Activated T-cell treated with anti-CD3 and anti-CD28 coated beads, Interleukin-2, amount 50 U/mL, for 1 hour (primary cell): Measurements from ENCODE around the gene RIPK3.
A peak's percentile ranks its signal among the peaks of the same experiment; 100 is the strongest.
"Not testable (repeated sequence)": the region's sequence is repeated elsewhere in the genome, so short reads cannot be mapped to it uniquely, and the experiment has no call there.

Experiments used
- DNase-seq: peaks from one replicate; pipeline ENCODE4 v3.0.0-alpha.2; 2020

Gene RIPK3

DNA sequence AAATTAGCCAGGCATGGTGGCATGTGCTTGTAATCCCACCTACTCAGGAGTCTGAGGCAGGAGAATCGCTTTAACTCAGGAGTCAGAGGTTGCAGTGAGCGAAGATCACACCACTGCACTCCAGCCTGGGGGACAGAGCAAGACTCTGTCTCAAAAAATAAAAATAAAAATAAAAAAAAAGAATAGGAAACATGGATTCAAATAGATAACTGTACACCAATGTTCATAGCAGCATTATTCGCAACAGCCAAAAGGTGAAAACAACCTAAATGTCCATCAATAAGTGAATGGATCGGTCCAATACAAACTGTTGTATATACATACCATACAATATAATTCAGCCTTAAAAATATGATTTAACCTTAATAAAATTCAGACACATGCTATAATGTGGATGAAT lies 3.1 kb upstream of the RIPK3 start:
- no peak for DNase-seq

DNA sequence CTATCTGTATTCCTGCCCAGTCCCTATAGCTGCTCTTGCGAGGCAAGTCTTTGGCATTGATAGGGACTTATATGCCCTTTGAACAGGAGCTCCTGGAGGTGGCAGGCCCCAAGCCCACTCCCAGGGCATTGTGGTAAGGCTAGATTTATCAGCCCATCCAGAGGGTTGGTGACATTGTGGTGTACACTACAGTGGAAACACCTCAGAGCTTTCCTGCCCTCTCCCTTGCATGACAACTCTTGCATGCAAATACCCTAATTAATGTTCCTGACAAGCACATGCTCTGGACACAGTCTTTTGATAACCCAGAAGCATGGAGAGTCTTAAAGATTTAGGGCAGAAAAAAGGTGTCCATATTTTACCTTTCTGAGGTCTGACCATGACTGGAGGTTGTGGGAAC lies 815 bp upstream of the RIPK3 start:
- DNase-seq, result no peak

DNA sequence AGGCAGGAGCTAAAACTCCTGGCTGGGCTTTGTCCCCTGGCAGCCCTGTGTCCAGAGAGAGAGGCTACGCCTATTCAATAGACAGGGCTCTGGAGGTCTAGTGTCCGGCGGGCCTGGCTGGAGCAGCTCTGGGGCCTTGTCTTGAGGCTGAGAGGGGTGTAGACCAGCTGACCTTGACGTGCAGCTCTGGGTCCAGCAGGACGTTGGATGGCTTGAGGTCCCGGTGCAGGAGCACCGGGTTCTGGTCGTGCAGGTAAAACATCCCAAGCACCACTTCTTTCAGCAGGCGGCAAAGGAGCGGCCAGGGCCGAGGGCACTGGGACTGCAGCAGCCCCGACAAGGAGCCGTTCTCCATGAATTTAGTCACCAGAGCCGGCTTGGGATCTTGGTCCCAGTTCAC lies 948 bp downstream of the RIPK3 start:
- DNase-seq, result no peak

DNA sequence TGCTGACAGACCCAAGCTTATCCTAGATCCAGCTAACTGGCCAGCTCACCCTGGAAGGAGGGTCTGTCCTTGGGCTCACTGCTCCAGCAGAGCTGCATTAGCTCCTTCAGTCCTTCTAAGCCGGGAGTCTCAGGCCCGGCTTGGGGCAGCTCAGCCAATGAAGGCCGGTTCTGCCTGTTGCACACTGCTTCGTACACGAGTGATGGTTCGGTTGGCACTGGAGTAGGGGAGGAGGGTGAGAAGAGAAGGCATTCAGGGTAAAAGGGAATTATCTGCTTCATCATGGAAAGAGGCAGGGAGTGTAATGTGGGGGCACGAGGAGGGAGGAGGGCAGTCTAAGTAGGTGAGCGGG lies 2.0 kb downstream of the RIPK3 start:
- DNase-seq, result no peak

DNA sequence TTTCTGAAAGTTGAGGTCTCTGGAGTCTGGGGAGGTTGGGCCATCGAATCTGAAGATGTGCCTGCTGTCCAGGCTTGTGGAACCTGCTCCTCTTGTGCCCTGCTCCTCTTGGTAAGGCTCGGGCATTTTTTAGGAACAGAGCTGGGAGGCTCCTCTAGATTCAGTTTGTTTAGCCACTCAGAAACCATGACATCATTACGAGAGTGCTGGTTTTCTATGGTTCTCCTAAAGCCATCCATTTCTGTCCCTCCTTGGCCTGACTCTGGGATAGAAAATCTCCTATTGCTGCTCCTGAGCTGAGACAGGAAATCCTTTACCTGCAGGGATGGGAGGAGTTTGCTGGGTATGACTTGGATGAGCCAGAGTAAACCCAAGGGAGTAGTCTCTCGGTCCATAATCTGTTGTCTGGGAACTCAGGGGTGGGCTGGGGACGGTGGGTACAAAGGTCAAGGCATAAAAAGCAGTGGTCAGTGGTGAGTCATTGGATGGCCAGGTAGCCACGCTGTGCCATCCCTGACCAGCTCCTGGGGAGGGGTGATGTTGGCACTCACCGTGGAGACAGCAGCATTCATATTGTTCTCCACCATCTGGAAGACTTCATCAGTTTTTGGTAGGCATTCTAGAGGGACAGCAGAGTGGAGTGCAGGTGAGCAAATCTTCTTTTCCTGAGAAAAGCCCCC lies 2.5 kb downstream of the RIPK3 start:
- no peak for DNase-seq

DNA sequence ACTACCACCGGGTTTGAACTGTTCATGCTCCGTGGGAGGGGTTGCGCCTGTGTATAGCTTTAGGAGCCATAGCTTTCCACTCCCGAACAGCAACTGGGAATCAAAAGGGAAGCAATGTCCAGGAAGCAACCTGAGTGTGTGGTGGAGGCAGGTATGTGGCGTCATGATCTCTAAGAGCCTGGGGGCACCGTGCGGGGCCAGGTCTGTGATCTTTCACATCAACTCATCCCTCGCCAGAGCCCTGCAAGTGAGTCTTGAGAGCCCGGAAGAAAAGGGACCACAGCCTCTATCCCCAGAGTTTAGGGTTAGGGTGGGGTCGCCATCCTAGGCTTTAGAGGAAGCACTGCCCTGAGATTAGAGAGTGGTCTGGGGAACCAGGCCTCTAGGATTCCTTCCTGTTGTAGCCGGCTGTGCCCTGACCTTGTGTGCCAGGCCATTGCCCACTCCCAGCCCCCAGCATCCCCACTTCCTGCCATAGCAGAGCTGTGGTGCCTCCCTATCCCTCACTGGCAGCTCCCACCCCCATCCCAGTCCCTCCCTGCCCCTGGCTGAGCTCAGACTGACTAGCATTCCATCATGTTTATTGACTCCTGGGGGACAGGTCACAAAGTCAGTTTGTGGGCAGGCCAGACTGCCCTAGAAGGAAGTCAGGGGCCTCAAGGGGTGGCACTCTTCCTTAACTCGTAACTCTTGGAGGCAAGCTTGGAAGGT lies 4.2 kb downstream of the RIPK3 start:
- no peak for DNase-seq

GRCh38 chr14:24334431-24335291 lies 5.1 kb downstream of the RIPK3 start, which contains the start of gene ADCY4:
TSS of gene ADCY4 (minus strand) at chr14:24335071. CDS start at chr14:24334652, 419 bp downstream.
- peak; percentile 54 for DNase-seq

- peak; percentile 80 for DNase-seq
Measured at GRCh38 chr14:24332268-24332993, 7.4 kb downstream of the RIPK3 start.

DNA sequence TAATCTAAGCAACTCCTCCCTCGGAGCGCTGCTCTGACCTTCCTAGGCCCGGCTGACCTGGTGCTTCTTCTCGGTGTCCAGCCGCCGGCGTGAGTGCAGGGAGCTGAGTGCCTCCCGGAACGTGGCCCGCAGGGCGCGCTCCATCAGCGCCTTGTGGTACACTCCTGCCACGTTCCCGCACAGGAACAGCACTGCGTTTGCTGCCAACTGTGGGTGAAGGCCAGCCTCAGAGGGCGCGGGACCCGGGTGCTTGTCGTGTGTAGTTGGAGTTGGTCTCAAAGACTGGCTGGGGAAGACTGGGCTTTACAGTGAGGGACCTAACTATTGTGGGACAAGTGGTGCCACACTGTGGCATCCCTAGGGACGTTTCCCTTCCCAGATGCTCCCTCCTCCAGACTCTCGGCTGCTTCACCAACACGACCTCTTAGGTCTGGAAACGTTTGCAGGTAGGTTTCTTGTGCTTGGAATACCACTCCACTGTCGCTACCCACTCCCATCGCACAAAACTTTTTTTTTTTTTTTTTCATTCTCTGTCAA lies 8.0 kb downstream of the RIPK3 start:
- DNase-seq, result no peak

- DNase-seq, result no peak
Measured at GRCh38 chr14:24330973-24331674, 8.7 kb downstream of the RIPK3 start.

- DNase-seq, result peak; percentile 53
Measured at GRCh38 chr14:24329736-24330135, 10.1 kb downstream of the RIPK3 start.

DNA sequence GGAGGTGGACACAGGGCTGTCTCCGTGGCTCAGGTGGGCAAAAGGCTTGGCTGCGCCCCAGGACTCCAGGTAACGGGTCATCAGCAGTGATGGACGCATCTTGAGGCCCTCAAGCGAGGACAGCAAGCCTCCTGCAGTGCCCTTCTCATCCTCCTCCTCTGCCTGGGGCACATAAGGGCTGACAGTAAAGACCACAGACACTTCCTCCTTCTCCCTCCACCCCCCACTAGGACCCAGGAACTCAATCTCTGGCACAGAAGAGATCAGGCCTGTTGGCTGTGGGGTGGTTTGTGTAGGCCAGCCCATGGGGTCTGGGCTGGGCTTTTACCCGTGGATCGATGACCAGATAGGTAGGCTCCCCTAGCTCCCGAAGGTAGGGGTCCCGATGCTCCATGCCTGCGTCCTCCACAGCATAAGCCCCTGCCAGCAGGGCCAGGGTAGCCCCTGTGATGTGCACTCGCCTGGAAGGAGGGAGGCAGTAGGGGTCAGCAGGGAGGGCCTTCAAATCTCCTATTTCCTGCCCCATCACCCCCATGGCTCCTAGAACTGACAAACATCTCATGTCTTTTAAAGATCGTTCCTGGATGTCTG lies 10.6 kb downstream of the RIPK3 start:
- no peak for DNase-seq

DNA sequence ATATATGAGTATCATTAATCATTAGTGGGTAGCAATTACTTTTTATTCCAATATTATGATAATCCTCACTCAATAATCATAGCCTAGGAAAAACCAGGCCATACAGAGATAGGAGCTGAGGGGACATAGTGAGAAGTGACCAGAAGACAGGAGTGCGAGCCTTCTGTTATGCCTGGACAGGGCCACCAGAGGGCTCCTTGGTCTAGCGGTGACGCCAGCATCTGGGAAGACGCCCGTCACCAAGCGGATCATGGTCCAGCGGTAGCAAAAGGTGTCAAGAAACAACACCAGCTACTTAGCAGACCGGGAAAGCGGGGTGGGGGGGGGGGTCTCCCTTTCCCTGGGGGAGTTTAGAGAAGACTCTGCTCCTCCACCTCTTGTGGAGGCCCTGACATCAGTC lies 11.9 kb downstream of the RIPK3 start:
- not testable (repeated sequence) for DNase-seq

GRCh38 chr14:24327303-24327702 lies 12.5 kb downstream of the RIPK3 start:
- no peak for DNase-seq

GRCh38 chr14:24325963-24326362 lies 13.8 kb downstream of the RIPK3 start:
- DNase-seq, result no peak

DNA sequence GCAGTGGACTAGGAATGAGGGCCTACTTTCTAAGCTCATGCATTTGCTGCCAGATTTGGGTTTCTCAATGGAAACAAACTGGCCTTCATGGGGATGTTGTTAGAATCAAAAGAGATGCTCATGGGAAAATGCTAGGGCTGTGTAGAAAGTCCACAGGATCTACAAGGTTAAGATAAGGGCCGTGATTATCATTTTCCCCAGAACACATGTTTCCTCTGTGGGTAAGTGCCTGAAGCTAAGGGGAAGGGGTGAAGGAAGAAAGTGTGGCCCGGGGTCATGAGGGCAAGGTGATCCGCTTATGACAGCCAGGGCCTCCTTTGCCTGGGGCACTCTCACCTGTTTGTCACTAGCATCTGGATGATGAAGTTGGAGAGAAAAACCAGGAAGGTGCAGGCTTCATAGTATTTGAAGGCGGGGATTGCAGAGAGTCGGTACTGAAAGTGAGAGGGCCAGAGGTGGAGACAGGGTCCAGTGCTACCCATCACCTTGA lies 14.7 kb downstream of the RIPK3 start:
- DNase-seq, result no peak

DNA sequence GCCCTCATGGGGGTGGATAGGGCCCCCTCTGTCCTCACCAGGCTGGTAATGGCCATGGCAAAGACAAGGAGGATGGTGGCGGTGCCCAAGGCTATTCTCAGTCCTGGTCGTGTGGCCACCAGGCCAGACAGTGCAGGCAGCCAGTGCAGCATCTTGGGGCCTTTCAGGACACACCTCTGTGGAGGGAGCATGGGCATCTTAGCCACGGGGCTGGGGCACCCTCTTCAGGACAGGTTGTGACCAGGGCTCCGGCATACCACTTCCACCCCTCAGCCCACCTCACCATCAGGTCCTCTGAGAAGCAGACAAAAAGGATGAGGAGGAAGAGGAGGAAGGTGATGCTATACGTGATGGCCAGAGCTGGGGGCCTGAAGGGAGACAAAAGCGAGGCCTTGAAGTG lies 15.8 kb downstream of the RIPK3 start:
- DNase-seq, result no peak

DNA sequence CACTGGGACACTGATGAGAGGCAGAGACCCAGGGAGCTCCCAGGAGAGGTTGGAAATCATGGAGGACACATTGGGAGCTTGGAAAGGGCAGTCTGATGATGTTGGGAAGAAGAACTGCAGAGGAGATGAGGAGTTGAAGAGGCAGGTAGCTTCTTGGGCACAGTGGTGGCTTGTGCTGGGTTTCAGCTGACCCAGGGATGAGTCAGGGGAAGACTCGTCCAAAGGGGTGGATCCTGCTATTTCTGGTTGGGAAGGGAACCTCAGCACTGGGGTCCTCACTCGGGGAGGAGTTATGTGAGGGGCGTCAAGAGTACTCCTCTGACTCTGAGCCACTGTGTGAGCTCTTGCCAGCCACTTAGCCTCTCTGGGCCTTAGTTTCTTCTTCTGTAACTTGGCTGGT lies 16.4 kb downstream of the RIPK3 start:
- no peak for DNase-seq

DNA sequence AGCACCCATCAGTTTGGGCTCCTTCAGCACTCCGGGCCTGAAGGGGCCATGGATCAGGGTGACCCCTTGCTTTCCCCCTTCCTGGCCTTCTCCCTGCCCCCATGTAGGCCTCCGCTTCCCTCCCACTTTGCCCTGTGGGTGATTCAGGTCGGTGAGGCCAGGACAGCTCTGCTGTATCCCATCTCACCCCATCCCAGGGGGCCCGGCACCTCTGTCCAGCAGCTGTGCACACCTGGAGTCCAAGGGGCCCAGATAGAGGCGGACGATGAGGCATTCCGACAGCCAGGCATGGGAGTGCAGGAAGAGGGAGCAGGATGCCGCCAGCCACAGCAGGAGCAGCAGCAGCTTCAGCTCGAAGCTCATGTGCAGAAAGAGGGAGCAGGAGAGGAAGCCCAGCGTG lies 17.1 kb downstream of the RIPK3 start:
- no peak for DNase-seq

DNA sequence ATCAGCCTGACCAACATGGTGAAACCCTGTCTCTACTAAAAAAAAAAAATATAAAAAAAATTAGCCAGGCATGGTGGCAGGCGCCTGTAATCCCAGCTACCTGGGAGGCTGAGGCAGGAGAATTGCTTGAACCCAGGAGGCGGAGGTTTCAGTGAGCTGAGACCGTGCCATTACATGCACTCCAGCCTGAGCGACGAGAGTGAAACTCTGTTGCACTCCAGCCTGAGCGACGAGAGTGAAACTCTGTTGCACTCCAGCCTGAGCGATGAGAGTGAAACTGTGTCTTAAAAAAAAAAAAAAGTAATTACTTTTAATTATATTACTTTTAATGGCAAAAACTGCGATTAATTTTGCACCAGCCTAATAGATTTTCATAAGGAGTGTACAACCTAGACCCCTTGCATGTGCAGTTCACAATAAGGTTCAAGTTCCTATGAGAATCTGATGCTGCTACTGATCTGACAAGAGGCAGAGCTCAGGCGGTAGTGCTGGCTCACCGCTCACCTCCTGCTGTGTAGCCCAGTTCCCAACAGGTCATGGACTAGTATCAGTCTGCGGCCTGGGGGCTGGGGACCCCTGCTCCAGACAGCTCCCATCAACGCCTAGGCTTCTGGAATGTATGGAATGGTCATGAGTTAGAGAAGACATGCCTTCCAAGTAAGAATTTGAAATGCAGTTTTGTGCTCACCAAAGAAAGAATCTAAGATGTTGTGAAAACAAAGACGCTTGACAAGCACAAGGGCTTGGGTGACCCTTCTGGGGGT lies 18.4 kb downstream of the RIPK3 start:
- DNase-seq, result no peak
